ENCODE results near the gene FAM20C. TPM values are rescaled to one million over a fixed set of nuclear protein-coding genes. Genes with fewer than 3 reads are reported as not detected.

The FAM20C gene
- total RNA-seq, 1 donor from 2014 or later = 10.0 TPM

GRCh38 chr7:165661-166337 is 26.6 kb upstream of the FAM20C start:
- Histone ChIP-seq H2AFZ (ENCODE audit: low read depth, low read length) (no peak overlapping the region), H3K27ac (ENCODE audit: low read depth, low read length) (no peak overlapping the region), H3K36me3 (ENCODE audit: insufficient read depth, low read length) (no peaks in the 10 kb centered on the region), H3K9me3 (ENCODE audit: insufficient read depth, low read depth, low read length) (no peaks in the 10 kb centered on the region), H3K4me1 (ENCODE audit: insufficient read depth, low read length) (no peaks in the 10 kb centered on the region), H3K27me3 (ENCODE audit: insufficient read depth, low read length) (peaks cover 11% of the 10 kb centered on the region), H3K4me2 (ENCODE audit: low read length) (no peak overlapping the region), H3K79me2 (ENCODE audit: insufficient read depth, low read length) (no peaks in the 10 kb centered on the region), H4K20me1 (ENCODE audit: insufficient read depth, low read length) (no peaks in the 10 kb centered on the region), H3K9ac (ENCODE audit: low read length) (no peak overlapping the region), H3K4me3 (ENCODE audit: insufficient read depth, low read depth, low read length) (no peak overlapping the region)
- no peaks in the 10 kb centered on the region for H3K4me1 Mint-ChIP-seq (ENCODE audit: low read depth, unreplicated experiment)
- DNase-seq (ENCODE audit: low read depth) (no peak), FAIRE-seq (no peak)
- no peak overlapping the region for H3K4me3 Mint-ChIP-seq (ENCODE audit: unreplicated experiment)
- H3K9me3 Mint-ChIP-seq (ENCODE audit: unreplicated experiment) = peaks cover 8% of the 10 kb centered on the region
- no peaks in the 10 kb centered on the region for H3K36me3 Mint-ChIP-seq (ENCODE audit: low read depth, unreplicated experiment)
- peaks cover 75% of the 10 kb centered on the region for H3K27me3 Mint-ChIP-seq (ENCODE audit: low read depth, unreplicated experiment)
- TF ChIP-seq CTCF (IDR thresholded peaks at IDR 0.05; ENCODE audit: insufficient read depth, low read depth, low read length) (no peak), EZH2 (IDR thresholded peaks at IDR 0.05; ENCODE audit: insufficient read depth, low read length) (no peak)
- H3K27ac Mint-ChIP-seq (ENCODE audit: unreplicated experiment) = no peak overlapping the region

- H3K4me2 ChIP-seq (ENCODE audit: low read length) = no peak overlapping the region
- Mint-ChIP-seq H3K9me3 (ENCODE audit: unreplicated experiment) (peaks cover 8% of the 10 kb centered on the region), H3K27me3 (ENCODE audit: low read depth, unreplicated experiment) (peaks cover 73% of the 10 kb centered on the region), H3K4me3 (ENCODE audit: unreplicated experiment) (no peak overlapping the region), H3K4me1 (ENCODE audit: low read depth, unreplicated experiment) (no peaks in the 10 kb centered on the region), H3K36me3 (ENCODE audit: low read depth, unreplicated experiment) (no peaks in the 10 kb centered on the region), H3K27ac (ENCODE audit: unreplicated experiment) (no peak overlapping the region)
- no peak overlapping the region for H3K4me3 ChIP-seq (ENCODE audit: insufficient read depth, low read depth, low read length)
- no peaks in the 10 kb centered on the region for H3K79me2 ChIP-seq (ENCODE audit: insufficient read depth, low read length)
- no peak overlapping the region for H2AFZ ChIP-seq (ENCODE audit: low read depth, low read length)
- H3K27ac ChIP-seq (ENCODE audit: low read depth, low read length) = no peak overlapping the region
- no peak overlapping the region for H3K9ac ChIP-seq (ENCODE audit: low read length)
- peaks cover 11% of the 10 kb centered on the region for H3K27me3 ChIP-seq (ENCODE audit: insufficient read depth, low read length)
- no peaks in the 10 kb centered on the region for H3K4me1 ChIP-seq (ENCODE audit: insufficient read depth, low read length)
- no peak for FAIRE-seq
- H3K9me3 ChIP-seq (ENCODE audit: insufficient read depth, low read depth, low read length) = no peaks in the 10 kb centered on the region
- no peaks in the 10 kb centered on the region for H3K36me3 ChIP-seq (ENCODE audit: insufficient read depth, low read length)
- no peaks in the 10 kb centered on the region for H4K20me1 ChIP-seq (ENCODE audit: insufficient read depth, low read length)
- no peak for DNase-seq (ENCODE audit: low read depth)
- TF ChIP-seq CTCF (IDR thresholded peaks at IDR 0.05; ENCODE audit: insufficient read depth, low read depth, low read length) (no peak), EZH2 (IDR thresholded peaks at IDR 0.05; ENCODE audit: insufficient read depth, low read length) (no peak)
Measured at GRCh38 chr7:166338-167060, 25.9 kb upstream of the FAM20C start.

Measured in astrocyte (in vitro differentiated cells and primary cell).